Epithelial cell of alveolus of lung (primary cell): ENCODE results near the gene DIDO1. TPM values are rescaled to one million over a fixed set of nuclear protein-coding genes. Genes with fewer than 3 reads are reported as not detected.

Experiments used
- total RNA-seq: library from RNA; depleted of rRNA; stranded (reverse); fragments of >200 nt; gene quantifications from 2 replicates; pipeline ENCODE4 v1.2.1, GENCODE V29; 2015

DIDO1 gene
- 28.4 and 40.6 TPM in 2 replicates for total RNA-seq

GRCh38 chr20:62926229-62927127 is at the start of gene DIDO1:
Gene DIDO1, minus strand, starts transcription at chr20:62926505.

GRCh38 chr20:62952373-62952967 is 26.2 kb upstream of the DIDO1 start, which contains the start of gene SLC17A9:
Gene SLC17A9, plus strand, starts transcription at chr20:62952709. Its CDS starts 122 bp downstream, at chr20:62952831.

DNA sequence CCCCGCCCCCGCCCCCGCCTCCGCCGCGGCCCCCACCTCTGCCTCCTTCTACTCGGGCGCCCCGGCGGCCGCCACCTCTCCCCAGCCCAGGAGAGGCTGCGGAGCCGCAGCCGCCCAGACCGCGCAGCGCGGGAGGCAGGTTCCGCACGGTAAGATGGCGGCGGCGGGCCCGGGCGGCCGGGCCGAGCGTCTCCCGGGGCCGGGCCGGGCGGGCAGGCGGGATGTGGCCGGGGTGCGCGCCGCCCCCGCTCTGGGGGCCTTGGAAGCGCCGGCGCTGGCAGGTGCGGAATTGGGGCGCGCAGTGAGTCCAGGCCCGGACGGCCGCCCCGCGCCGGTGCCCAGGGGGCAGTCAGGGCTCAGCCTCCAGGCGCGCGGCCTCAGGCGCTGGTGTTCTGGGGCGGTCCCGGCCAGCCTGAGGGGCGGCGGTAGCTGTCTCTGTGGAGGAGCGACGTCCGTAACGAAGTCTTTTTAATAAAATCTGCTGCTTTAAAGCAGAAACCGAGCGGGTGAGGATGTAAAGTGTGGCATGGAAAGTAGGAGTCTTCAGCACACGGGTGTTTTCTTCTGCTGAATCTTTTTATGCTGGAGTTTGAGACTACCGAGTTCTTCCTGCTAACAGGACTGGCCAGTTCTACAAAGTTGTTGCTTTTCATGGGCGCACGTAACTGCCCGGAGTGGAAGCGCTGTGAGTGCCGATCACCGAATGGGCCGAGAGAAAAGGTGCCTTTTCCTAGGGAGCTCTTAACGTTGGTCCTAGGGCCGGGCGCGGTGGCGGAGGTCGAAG is 12.0 kb upstream of the DIDO1 start, which contains the start of gene GID8:
TSS of gene GID8 (plus strand) at position 43 of the 784 bp plus-strand sequence. CDS start 3,356 bp downstream, outside the sequence.

GRCh38 chr20:62861726-62862336 is 64.5 kb downstream of the DIDO1 start, which contains the start of gene TCFL5:
Gene TCFL5, minus strand, starts transcription at chr20:62861822. Its CDS starts 152 bp downstream, at chr20:62861670.

Other genes with a start within 250 kb of the DIDO1 start
- gene NTSR1, start 217.7 kb downstream of the DIDO1 start, total RNA-seq: 0.39 TPM in 1 of 2 replicates, not detected in the other
- gene MRGBP, start 130.0 kb downstream of the DIDO1 start, total RNA-seq: 18.8 and 19.8 TPM in 2 replicates
- gene OGFR, start 121.7 kb downstream of the DIDO1 start, total RNA-seq: 47.2 and 48.7 TPM in 2 replicates
- gene COL9A3, start 109.5 kb downstream of the DIDO1 start, total RNA-seq: 1.3 and 44.4 TPM in 2 replicates
- 8.0 and 15.4 TPM in 2 replicates for gene TCFL5, start 64.7 kb downstream of the DIDO1 start, total RNA-seq
- 21.1 and 23.7 TPM in 2 replicates for gene GID8, start 11.6 kb upstream of the DIDO1 start, total RNA-seq
- gene SLC17A9, start 26.2 kb upstream of the DIDO1 start, total RNA-seq: 3.0 and 17.1 TPM in 2 replicates
- not detected in 2 replicates for gene BHLHE23, start 80.5 kb upstream of the DIDO1 start, total RNA-seq